Measurements from ENCODE around the gene CNN3.

DNA sequence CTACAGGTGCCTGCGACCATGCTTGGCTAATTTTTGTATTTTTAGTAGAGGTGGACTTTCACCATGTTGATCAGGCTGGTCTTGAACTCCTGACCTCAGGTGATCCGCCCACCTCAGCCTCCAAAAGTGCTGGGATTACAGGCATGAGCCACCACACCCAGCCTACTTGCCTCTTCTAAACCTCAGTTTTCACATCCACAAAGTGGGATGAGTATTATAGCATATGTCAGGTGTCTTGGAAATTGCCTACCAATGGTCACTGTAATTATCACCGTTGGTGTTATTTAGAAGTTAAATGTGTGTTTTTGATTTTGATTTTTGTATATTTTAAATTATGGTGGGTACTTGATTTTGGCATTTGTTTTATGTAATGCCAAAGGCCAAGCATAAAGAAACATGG lies 70.0 kb downstream of the CNN3 start:
- TF ChIP-seq MYC (IDR thresholded peaks at IDR 0.05; ENCODE audit: low read depth, low read length) (no peak), POLR2A (IDR thresholded peaks at IDR 0.05; ENCODE audit: extremely low read depth, insufficient read length) (no peak)
- TF ChIP-seq, protein P1, sequence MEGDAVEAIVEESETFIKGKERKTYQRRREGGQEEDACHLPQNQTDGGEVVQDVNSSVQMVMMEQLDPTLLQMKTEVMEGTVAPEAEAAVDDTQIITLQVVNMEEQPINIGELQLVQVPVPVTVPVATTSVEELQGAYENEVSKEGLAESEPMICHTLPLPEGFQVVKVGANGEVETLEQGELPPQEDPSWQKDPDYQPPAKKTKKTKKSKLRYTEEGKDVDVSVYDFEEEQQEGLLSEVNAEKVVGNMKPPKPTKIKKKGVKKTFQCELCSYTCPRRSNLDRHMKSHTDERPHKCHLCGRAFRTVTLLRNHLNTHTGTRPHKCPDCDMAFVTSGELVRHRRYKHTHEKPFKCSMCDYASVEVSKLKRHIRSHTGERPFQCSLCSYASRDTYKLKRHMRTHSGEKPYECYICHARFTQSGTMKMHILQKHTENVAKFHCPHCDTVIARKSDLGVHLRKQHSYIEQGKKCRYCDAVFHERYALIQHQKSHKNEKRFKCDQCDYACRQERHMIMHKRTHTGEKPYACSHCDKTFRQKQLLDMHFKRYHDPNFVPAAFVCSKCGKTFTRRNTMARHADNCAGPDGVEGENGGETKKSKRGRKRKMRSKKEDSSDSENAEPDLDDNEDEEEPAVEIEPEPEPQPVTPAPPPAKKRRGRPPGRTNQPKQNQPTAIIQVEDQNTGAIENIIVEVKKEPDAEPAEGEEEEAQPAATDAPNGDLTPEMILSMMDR (IDR thresholded peaks at IDR 0.05; ENCODE audit: low read depth, low read length): no peak
